SK-N-SH treated with all-trans-retinoic acid at 6 μM for 48 hours (cell line): ENCODE results near the gene DIP2B.

Experiments used
- ATAC-seq: fragments of 200-7000 bp; cut with Tn5 transposase; 3 replicates; pipeline ENCODE4 v1.9.1; 2020; ENCODE audit warnings: mild to moderate bottlenecking, moderate library complexity
- BACH2 ChIP-seq: fragments of 250-450 bp; sonication (Bioruptor Pico); IDR thresholded peaks from 2 replicates; pipeline ENCODE4 v1.9.0; 2021; ENCODE audit warnings: mild to moderate bottlenecking, borderline replicate concordance
- CSDC2 ChIP-seq: fragments of 250-450 bp; sonication (Bioruptor Pico); IDR thresholded peaks from 2 replicates; pipeline ENCODE4 v1.5.0; 2020; ENCODE audit warnings: mild to moderate bottlenecking, moderate library complexity
- ESRRG ChIP-seq: fragments of 250-450 bp; sonication (Bioruptor Pico); IDR thresholded peaks from 2 replicates; pipeline ENCODE4 v1.6.1; 2021; ENCODE audit warnings: mild to moderate bottlenecking
- GLIS3 ChIP-seq: fragments of 250-450 bp; sonication (Bioruptor Pico); IDR thresholded peaks from 2 replicates; pipeline ENCODE4 v1.5.0; 2020; ENCODE audit warnings: mild to moderate bottlenecking, moderate library complexity
- ISL1 ChIP-seq: fragments of 250-450 bp; sonication (Bioruptor Pico); IDR thresholded peaks from 2 replicates; pipeline ENCODE4 v2.1.2; 2022; ENCODE audit warnings: mild to moderate bottlenecking, moderate library complexity
- OSR1 ChIP-seq: fragments of 250-450 bp; sonication (Bioruptor Pico); IDR thresholded peaks from 2 replicates; pipeline ENCODE4 v1.8.0; 2022; ENCODE audit warnings: moderate library complexity, mild to moderate bottlenecking, inconsistent platforms
- PATZ1 ChIP-seq: fragments of 250-450 bp; sonication (Bioruptor Pico); IDR thresholded peaks from 2 replicates; pipeline ENCODE4 v1.8.0; 2020; ENCODE audit warnings: mild to moderate bottlenecking, moderate library complexity, borderline replicate concordance
- POU6F1 ChIP-seq: fragments of 250-450 bp; sonication (Bioruptor Pico); IDR thresholded peaks from 2 replicates; pipeline ENCODE4 v1.8.0; 2021; ENCODE audit warnings: low read depth, mild to moderate bottlenecking, moderate library complexity, borderline replicate concordance
- PPARA ChIP-seq: fragments of 250-450 bp; sonication (Bioruptor Pico); IDR thresholded peaks from 2 replicates; pipeline ENCODE4 v1.5.0; 2020; ENCODE audit warnings: mild to moderate bottlenecking, borderline replicate concordance
- RARB ChIP-seq: fragments of 250-450 bp; sonication (Bioruptor Pico); IDR thresholded peaks from 2 replicates; pipeline ENCODE4 v1.8.0; 2021; ENCODE audit warnings: mild to moderate bottlenecking, moderate library complexity
- TCF4 ChIP-seq: fragments of 250-450 bp; sonication (Bioruptor Pico); IDR thresholded peaks from 2 replicates; pipeline ENCODE4 v1.8.0; 2021; ENCODE audit warnings: mild to moderate bottlenecking, moderate library complexity, borderline replicate concordance
- TOX ChIP-seq: fragments of 250-450 bp; sonication (Bioruptor Pico); IDR thresholded peaks from 2 replicates; pipeline ENCODE4 v1.8.0; 2021; ENCODE audit warnings: mild to moderate bottlenecking, moderate library complexity, borderline replicate concordance
- ZC3H10 ChIP-seq: fragments of 250-450 bp; sonication (Bioruptor Pico); IDR thresholded peaks from 2 replicates; pipeline ENCODE4 v1.5.1; 2021; ENCODE audit warnings: mild to moderate bottlenecking, moderate library complexity
- ZFP3 ChIP-seq: fragments of 250-450 bp; sonication (Bioruptor Pico); IDR thresholded peaks from 2 replicates; pipeline ENCODE4 v1.5.0; 2020; ENCODE audit warnings: mild to moderate bottlenecking, moderate library complexity
- ZFP30 ChIP-seq: fragments of 450-650 bp; formaldehyde crosslinking; IDR thresholded peaks from 2 replicates; pipeline ENCODE4 v1.5.0; 2022; ENCODE audit warnings: mild to moderate bottlenecking, moderate library complexity
- ZNF565 ChIP-seq: fragments of 450-650 bp; formaldehyde crosslinking; conservative IDR thresholded peaks from 2 replicates; pipeline ENCODE4 v1.5.0; 2020; ENCODE audit warnings: low read depth, mild to moderate bottlenecking, moderate library complexity
- ZNF70 ChIP-seq: fragments of 450-650 bp; formaldehyde crosslinking; IDR thresholded peaks from 2 replicates; pipeline ENCODE4 v1.5.0; 2020; ENCODE audit warnings: mild to moderate bottlenecking, moderate library complexity
- ZNF8 ChIP-seq: fragments of 450-650 bp; formaldehyde crosslinking; IDR thresholded peaks from 2 replicates; pipeline ENCODE4 v1.5.0; 2020; ENCODE audit warnings: mild to moderate bottlenecking, moderate library complexity
- TF ChIP-seq, protein P1 (sequence below): fragments of 250-450 bp; sonication (Bioruptor Pico); IDR thresholded peaks from 2 replicates; pipeline ENCODE4 v1.5.1; 2021; ENCODE audit warnings: mild to moderate bottlenecking, moderate library complexity

DIP2B gene

DNA sequence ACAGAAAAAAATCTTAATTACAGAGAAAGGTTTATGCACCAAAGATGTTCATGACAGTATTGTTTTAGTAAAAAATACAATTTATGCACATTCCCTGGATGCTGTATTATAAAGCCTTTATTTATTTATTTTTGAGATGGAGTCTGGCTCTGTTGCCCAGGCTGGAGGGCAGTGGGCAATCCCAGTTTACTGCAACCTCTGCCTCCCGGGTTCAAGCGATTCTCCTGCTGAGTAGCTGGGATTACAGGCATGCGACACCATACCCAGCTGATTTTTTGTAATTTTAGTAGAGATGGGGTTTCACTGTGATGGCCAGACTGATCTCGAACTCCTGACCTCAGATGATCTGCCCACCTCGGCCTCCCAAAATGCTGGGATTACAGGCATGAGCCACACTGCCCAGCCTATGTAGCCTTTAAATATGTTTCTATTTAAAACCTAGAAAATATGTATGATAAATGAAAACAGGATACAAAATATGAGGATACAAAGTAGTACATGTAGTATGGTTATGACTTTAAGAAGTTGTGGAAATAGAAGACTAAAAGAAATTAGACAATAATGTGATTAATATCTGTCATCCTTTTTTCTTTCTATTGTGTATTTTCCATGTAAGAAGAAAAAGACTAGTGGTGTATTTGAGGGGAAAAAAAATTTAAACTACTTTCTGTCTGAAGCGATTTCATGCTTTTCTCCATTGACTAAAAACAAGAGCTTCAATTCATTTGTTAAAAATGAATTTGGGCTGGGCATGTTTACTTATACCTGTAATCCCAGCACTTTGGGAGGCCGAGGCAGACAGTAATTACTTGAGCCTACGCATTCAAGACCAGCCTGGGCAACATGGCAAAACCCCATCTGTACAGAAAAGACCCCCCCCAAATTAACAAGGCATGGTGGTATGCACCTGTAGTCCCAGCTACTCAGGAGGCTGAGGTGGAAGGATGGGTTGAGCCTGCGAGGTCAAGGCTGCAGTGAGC is 272.3 kb downstream of the DIP2B start:
- ATAC-seq: no peak
- TF ChIP-seq RARB (CRISPR knock-in tag) (no peak), CSDC2 (CRISPR knock-in tag) (no peak), ESRRG (CRISPR knock-in tag) (no peak), POU6F1 (CRISPR knock-in tag) (no peak)

DNA sequence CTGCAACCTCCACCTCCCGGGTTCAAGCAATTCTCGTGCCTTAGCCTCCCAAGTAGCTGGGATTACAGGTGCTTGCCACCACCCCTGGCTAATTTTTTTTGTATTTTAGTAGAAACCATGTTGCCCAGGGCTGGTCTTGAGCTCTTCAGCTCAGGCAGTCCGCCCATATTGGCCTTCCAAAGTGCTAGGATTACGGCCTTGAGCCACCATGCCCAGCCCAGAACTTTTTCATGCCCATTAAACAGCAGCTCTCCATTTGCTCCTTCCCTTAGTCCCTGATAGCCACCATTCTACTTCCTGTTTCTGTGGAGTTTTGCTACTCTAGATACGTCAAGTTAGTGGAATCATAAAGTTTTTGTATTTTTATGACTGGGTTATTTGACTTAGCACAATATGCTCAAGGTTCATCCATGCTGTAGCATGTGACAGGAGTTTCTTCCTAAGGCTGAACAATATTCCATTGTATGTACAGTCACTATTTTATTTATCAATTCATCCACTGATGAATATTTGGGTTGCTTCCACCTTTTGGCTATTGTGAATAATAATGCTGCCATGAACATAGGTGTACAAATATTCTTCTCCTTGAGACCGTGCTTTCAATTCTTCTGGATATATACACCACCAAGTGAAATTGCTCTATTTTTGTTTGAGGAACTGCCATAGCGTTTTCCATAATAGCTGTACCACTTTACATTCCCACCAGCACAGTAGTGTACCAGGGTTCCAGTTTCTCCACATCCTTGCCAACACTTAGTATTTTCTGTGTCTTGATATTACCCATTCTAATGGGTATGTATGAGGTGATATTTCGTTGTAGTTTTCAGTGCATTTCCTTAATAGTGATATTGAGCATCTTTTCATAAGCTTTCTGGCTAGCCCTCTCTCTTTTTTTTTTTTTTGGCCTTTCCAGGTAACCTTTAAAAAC is 274.1 kb downstream of the DIP2B start:
- no peak for ATAC-seq
- TF ChIP-seq TOX (CRISPR knock-in tag) (no peak), ZNF565 (CRISPR knock-in tag) (no peak), ZNF70 (CRISPR knock-in tag) (no peak)
- TF ChIP-seq, protein P1, sequence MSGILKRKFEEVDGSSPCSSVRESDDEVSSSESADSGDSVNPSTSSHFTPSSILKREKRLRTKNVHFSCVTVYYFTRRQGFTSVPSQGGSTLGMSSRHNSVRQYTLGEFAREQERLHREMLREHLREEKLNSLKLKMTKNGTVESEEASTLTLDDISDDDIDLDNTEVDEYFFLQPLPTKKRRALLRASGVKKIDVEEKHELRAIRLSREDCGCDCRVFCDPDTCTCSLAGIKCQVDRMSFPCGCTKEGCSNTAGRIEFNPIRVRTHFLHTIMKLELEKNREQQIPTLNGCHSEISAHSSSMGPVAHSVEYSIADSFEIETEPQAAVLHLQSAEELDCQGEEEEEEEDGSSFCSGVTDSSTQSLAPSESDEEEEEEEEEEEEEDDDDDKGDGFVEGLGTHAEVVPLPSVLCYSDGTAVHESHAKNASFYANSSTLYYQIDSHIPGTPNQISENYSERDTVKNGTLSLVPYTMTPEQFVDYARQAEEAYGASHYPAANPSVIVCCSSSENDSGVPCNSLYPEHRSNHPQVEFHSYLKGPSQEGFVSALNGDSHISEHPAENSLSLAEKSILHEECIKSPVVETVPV (CRISPR knock-in tag): no peak

DNA sequence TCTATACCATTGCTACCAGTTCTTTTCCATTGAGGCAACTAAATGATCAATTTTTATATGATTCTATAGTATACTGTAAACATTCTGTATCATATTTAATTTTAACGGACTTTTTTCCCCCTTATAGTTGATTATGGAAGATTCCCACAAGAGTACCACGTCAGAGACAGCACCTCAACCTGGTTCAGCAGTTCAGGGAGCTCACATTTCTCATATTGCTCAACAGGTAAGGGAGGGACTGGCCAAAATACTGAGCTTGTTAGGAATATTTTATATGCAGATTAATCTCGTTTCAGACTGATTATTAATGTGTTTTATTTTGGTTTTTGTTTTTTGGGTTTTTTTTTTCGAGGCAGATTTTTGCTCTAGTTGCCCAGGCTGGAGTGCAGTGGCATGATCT is 275.2 kb downstream of the DIP2B start:
- TF ChIP-seq PATZ1: no peak
- no peak for TF ChIP-seq RARB (CRISPR knock-in tag)
- TF ChIP-seq, protein P1 (CRISPR knock-in tag): no peak
- TF ChIP-seq ISL1 (CRISPR knock-in tag): no peak
- TF ChIP-seq TCF4 (CRISPR knock-in tag): no peak
- TF ChIP-seq PPARA (CRISPR knock-in tag): no peak
- TF ChIP-seq ZFP3 (CRISPR knock-in tag): no peak
- no peak for TF ChIP-seq ESRRG (CRISPR knock-in tag)
- TF ChIP-seq ZNF565 (CRISPR knock-in tag): no peak
- TF ChIP-seq ZNF70 (CRISPR knock-in tag): no peak
- no peak for ATAC-seq

- no peak for ATAC-seq
- TF ChIP-seq BACH2 (CRISPR knock-in tag) (no peak), ZC3H10 (CRISPR knock-in tag) (no peak), TCF4 (CRISPR knock-in tag) (no peak), ZFP30 (CRISPR knock-in tag) (no peak), CSDC2 (CRISPR knock-in tag) (no peak), TOX (CRISPR knock-in tag) (no peak), OSR1 (CRISPR knock-in tag) (no peak), GLIS3 (CRISPR knock-in tag) (no peak), ZNF565 (CRISPR knock-in tag) (no peak), PPARA (CRISPR knock-in tag) (no peak), ISL1 (CRISPR knock-in tag) (no peak), ZNF8 (no peak), ZFP3 (CRISPR knock-in tag) (no peak)
- TF ChIP-seq, protein P1 (CRISPR knock-in tag): no peak
Observed at GRCh38 chr12:50784501-50784900, 279.7 kb downstream of the DIP2B start.
